CD14-positive monocyte (primary cell): ENCODE results near the gene LRRC1. TPM values are rescaled to one million over a fixed set of nuclear protein-coding genes. Genes with fewer than 3 reads are reported as not detected.

Experiments
- DNase-seq, 3 donors: peaks; one replicate each; pipeline ENCODE4 v3.0.0-alpha.2; 2011 to 2022
- H2AFZ ChIP-seq: 2 replicates; pipeline ENCODE4 v1.6.0; 2012; ENCODE audit warnings: mild to moderate bottlenecking, low read depth, low read length, inconsistent platforms; ENCODE audit not compliant: insufficient read depth, poor library complexity, severe bottlenecking
- H3K27ac ChIP-seq, 2 donors: 1 replicate in 1 of 2; 2 replicates in 1 of 2; pipeline ENCODE4 v1.5.1; 2012 to 2013; ENCODE audit warnings: low read length in 2 of 2, control low read depth in 1 of 2, inconsistent platforms in 1 of 2, low read depth in 1 of 2, mild to moderate bottlenecking in 1 of 2
- H3K27me3 ChIP-seq, 2 donors: one replicate each; pipeline versions ENCODE4 v1.6.0 to v1.6.1; 2011 to 2013; ENCODE audit warnings: low read length in 2 of 2; ENCODE audit not compliant: control insufficient read depth in 2 of 2, insufficient read depth in 2 of 2
- H3K36me3 ChIP-seq, 2 donors: replicated peaks in 1 of 2; 1 replicate in 1 of 2; 2 replicates in 1 of 2; pipeline versions ENCODE4 v1.5.1 to v1.6.1; 2012 to 2013; ENCODE audit warnings: low read length in 2 of 2, control low read depth in 1 of 2, inconsistent platforms in 1 of 2, mild to moderate bottlenecking in 1 of 2; ENCODE audit not compliant: insufficient read depth in 2 of 2, control insufficient read depth in 1 of 2
- H3K4me1 ChIP-seq, 2 donors: 1 replicate in 1 of 2; 2 replicates in 1 of 2; pipeline versions ENCODE4 v1.5.1 to v1.6.1; 2012 to 2013; ENCODE audit warnings: low read length in 2 of 2, control low read depth in 1 of 2, inconsistent platforms in 1 of 2, mild to moderate bottlenecking in 1 of 2, moderate library complexity in 1 of 2; ENCODE audit not compliant: insufficient read depth in 2 of 2, control insufficient read depth in 1 of 2
- H3K4me2 ChIP-seq: replicated peaks from 2 replicates; pipeline ENCODE3; 2012; ENCODE audit warnings: low read length, moderate library complexity, mild to moderate bottlenecking; ENCODE audit not compliant: poor library complexity, severe bottlenecking; ENCODE audit errors: extremely low read depth
- H3K4me3 ChIP-seq, 3 experiments: fragments of 200-600 bp in 1 of 3; sonication (generic) in 1 of 3; replicated peaks in 1 of 3; 1 replicate in 2 of 3; 2 replicates in 1 of 3; pipeline ENCODE4 v1.5.1; 2011 to 2013; ENCODE audit warnings: low read length in 3 of 3, mild to moderate bottlenecking in 3 of 3, control low read depth in 2 of 3, low read depth in 2 of 3, inconsistent platforms in 1 of 3, moderate library complexity in 1 of 3
- H3K79me2 ChIP-seq: 2 replicates; pipeline ENCODE4 v1.6.0; 2012; ENCODE audit warnings: mild to moderate bottlenecking, control low read depth, inconsistent platforms, low read length, moderate library complexity; ENCODE audit not compliant: insufficient read depth
- H3K9ac ChIP-seq: 2 replicates; pipeline ENCODE4 v1.6.0; 2017; ENCODE audit warnings: low read length, mild to moderate bottlenecking; ENCODE audit not compliant: insufficient read depth, poor library complexity, severe bottlenecking
- H3K9me3 ChIP-seq, 2 donors: replicated peaks in 1 of 2; 1 replicate in 1 of 2; 2 replicates in 1 of 2; pipeline versions ENCODE4 v1.5.1 to v1.6.1; 2012 to 2013; ENCODE audit warnings: low read length in 2 of 2, control low read depth in 1 of 2; ENCODE audit not compliant: control insufficient read depth in 1 of 2, insufficient read depth in 1 of 2
- H4K20me1 ChIP-seq: 2 replicates; pipeline ENCODE4 v1.6.0; 2012; ENCODE audit warnings: mild to moderate bottlenecking, low read length, control low read depth, moderate library complexity; ENCODE audit not compliant: insufficient read depth
- H3K27ac Mint-ChIP-seq, 7 donors: one replicate each; pipeline ENCODE4 v1.8.0; 2020; ENCODE audit warnings: mild to moderate bottlenecking in 7 of 7, mixed read lengths in 7 of 7, moderate library complexity in 6 of 7, inconsistent platforms in 2 of 7
- H3K27me3 Mint-ChIP-seq, 3 donors: one replicate each; pipeline ENCODE4 v1.8.0; 2021 to 2022; ENCODE audit warnings: low read depth in 3 of 3, mild to moderate bottlenecking in 3 of 3, mixed read lengths in 3 of 3, moderate library complexity in 3 of 3, inconsistent platforms in 1 of 3
- H3K36me3 Mint-ChIP-seq, 2 donors: one replicate each; pipeline ENCODE4 v1.8.0; 2020; ENCODE audit warnings: mixed read lengths in 2 of 2, inconsistent platforms in 1 of 2, mild to moderate bottlenecking in 1 of 2
- H3K4me1 Mint-ChIP-seq: one replicate; pipeline ENCODE4 v1.8.0; 2020; ENCODE audit warnings: mild to moderate bottlenecking, mixed read lengths
- H3K4me3 Mint-ChIP-seq, 2 donors: one replicate each; pipeline ENCODE4 v1.8.0; 2020; ENCODE audit warnings: mild to moderate bottlenecking in 2 of 2, mixed read lengths in 2 of 2, moderate library complexity in 1 of 2
- H3K9me3 Mint-ChIP-seq, 7 donors: one replicate each; pipeline ENCODE4 v1.8.0; 2020 to 2022; ENCODE audit warnings: mixed read lengths in 7 of 7, mild to moderate bottlenecking in 6 of 7, moderate library complexity in 6 of 7, inconsistent platforms in 2 of 7
- CTCF ChIP-seq: fragments of 200-600 bp; IDR thresholded peaks from one replicate; pipeline ENCODE4 v1.8.0; 2022; ENCODE audit warnings: antibody characterized with exemption, mild to moderate bottlenecking
- WGBS: methylation state at CpG from one replicate; pipeline ENCODE4 v1.1.5; 2013; ENCODE audit warnings: missing lambda C conversion rate; ENCODE audit not compliant: insufficient coverage; 5-methylcytosine and 5-hydroxymethylcytosine counted together
- intact Hi-C, 2 donors: fragments of 100-400 bp; cut with micrococcal nuclease; formaldehyde crosslinking; loops; one replicate each; pipeline versions ENCODE4 v1.15.0 to v1.15.1; 2023
- polyA plus RNA-seq, 3 donors: library from polyadenylated mRNA; depleted of rRNA in 1 of 3; unstranded in 2 of 3; stranded (reverse) in 1 of 3; fragments of 300-500 nt in 2 of 3; fragments of >200 nt in 1 of 3; fragmentation: Illumina TruSeq in 2 of 3; gene quantifications; 1 replicate in 2 of 3; 2 replicates in 1 of 3; pipeline ENCODE4 v1.2.3, GENCODE V29; 2012 to 2021

The LRRC1 gene
- polyA plus RNA-seq, 3 donors, result 0.18 to 1.6 (median 0.92) TPM

DNA sequence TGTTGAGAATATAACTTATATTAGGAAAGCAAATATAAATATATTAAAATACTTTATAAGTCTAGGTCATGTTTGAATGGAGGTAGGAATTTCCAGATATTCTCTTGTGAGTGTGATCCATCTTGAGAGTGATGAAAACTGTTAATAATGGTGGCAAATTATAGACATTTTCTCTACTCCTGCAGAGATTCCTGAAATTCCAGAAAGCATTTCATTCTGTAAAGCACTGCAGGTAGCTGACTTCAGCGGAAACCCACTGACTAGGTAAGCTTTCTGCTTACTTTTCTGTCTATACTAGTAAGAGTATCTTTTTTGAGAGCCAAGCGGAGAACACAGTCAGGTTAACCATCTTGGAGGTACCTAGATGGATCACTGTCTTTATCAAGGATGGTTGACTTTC lies 84.0 kb downstream of the LRRC1 start:
- DNase-seq, result no peak
- H3K4me1 Mint-ChIP-seq, result no peaks in the 10 kb centered on the region
- H3K36me3 Mint-ChIP-seq, result peaks cover 0 to 5% of the 10 kb centered on the region in 2 donors
- Histone ChIP-seq H3K9ac (no peak overlapping the region), H3K9me3 (peaks cover 0 to 8% of the 10 kb centered on the region in 2 donors), H3K36me3 (no peaks in the 10 kb centered on the region), H2AFZ (no peak overlapping the region), H3K27me3 (no peaks in the 10 kb centered on the region), H4K20me1 (no peaks in the 10 kb centered on the region), H3K4me1 (no peaks in the 10 kb centered on the region), H3K27ac (no peak overlapping the region), H3K4me2 (no peak overlapping the region), H3K4me3 (no peak overlapping the region), H3K79me2 (no peaks in the 10 kb centered on the region)
- no peak for TF ChIP-seq CTCF
- no peaks in the 10 kb centered on the region for H3K27me3 Mint-ChIP-seq
- no CpG with 5 or more reads among the region's 2 CpGs for WGBS
- no peak overlapping the region for H3K4me3 Mint-ChIP-seq
- H3K27ac Mint-ChIP-seq, result no peak overlapping the region
- intact Hi-C loops, result no loop called here
- peaks cover 2 to 14% (median 6%) of the 10 kb centered on the region in 7 donors for H3K9me3 Mint-ChIP-seq

- H2AFZ ChIP-seq, result no peak overlapping the region
- H3K27me3 ChIP-seq, result no peaks in the 10 kb centered on the region
- no peak overlapping the region for H3K9ac ChIP-seq
- H3K4me3 ChIP-seq, result no peak overlapping the region
- peaks cover 2 to 14% (median 5%) of the 10 kb centered on the region in 7 donors for H3K9me3 Mint-ChIP-seq
- H3K36me3 Mint-ChIP-seq, result peaks cover 0 to 5% of the 10 kb centered on the region in 2 donors
- TF ChIP-seq CTCF, result no peak
- no peaks in the 10 kb centered on the region for H3K79me2 ChIP-seq
- no peaks in the 10 kb centered on the region for H3K27me3 Mint-ChIP-seq
- H3K36me3 ChIP-seq, result no peaks in the 10 kb centered on the region
- no peaks in the 10 kb centered on the region for H3K4me1 Mint-ChIP-seq
- 40% methylated on average over 2 of the region's 4 CpGs for WGBS
- no peak for DNase-seq
- H3K4me1 ChIP-seq, result no peaks in the 10 kb centered on the region
- H3K4me3 Mint-ChIP-seq, result no peak overlapping the region
- intact Hi-C loops, result no loop called here
- no peaks in the 10 kb centered on the region for H4K20me1 ChIP-seq
- H3K9me3 ChIP-seq, result peaks cover 0 to 8% of the 10 kb centered on the region in 2 donors
- H3K4me2 ChIP-seq, result no peak overlapping the region
- H3K27ac ChIP-seq, result no peak overlapping the region
- H3K27ac Mint-ChIP-seq, result no peak overlapping the region
Measured at GRCh38 chr6:53879608-53880007, 84.8 kb downstream of the LRRC1 start.
